ENCODE data around the gene PLCL2. TPM values are rescaled to one million over a fixed set of nuclear protein-coding genes. Genes with fewer than 3 reads are reported as not detected.
A peak's percentile ranks its signal among the peaks of the same experiment; 100 is the strongest.

The PLCL2 gene
- total and polyA plus RNA-seq, 8 donors = 1.8 to 12.1 (median 7.4) TPM

DNA sequence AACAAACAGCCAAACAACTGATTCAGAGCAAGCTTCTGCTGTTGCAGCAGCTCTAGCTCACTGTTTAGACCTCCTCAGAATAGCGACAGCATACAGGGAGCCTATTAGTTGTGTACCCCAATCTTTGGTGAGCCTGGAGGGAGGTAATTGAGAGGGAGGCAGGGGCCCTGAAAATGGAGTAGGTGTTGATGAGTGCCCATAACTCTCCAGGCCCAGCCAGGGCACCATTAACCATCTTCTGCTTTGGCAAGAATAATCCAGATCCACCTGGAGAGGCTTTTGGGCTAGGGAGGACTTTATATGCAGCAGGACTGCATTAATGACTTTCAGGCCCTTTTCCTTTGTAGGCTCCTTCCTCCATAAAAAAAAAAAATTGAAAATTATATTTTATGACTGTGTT lies 20.9 kb downstream of the PLCL2 start:
- 92 to 93% methylated on average over 1 of the region's 1 CpG for WGBS, 2 donors
- no peak for FAIRE-seq
- H3K36me3 ChIP-seq = no peaks in the 10 kb centered on the region
- no peaks in the 10 kb centered on the region for H3K9me3 ChIP-seq
- TF ChIP-seq, protein P1, sequence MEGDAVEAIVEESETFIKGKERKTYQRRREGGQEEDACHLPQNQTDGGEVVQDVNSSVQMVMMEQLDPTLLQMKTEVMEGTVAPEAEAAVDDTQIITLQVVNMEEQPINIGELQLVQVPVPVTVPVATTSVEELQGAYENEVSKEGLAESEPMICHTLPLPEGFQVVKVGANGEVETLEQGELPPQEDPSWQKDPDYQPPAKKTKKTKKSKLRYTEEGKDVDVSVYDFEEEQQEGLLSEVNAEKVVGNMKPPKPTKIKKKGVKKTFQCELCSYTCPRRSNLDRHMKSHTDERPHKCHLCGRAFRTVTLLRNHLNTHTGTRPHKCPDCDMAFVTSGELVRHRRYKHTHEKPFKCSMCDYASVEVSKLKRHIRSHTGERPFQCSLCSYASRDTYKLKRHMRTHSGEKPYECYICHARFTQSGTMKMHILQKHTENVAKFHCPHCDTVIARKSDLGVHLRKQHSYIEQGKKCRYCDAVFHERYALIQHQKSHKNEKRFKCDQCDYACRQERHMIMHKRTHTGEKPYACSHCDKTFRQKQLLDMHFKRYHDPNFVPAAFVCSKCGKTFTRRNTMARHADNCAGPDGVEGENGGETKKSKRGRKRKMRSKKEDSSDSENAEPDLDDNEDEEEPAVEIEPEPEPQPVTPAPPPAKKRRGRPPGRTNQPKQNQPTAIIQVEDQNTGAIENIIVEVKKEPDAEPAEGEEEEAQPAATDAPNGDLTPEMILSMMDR (IDR thresholded peaks at IDR 0.05) = no peak
- no peak overlapping the region for H3K27ac ChIP-seq
- intact Hi-C loops (cut with DNase I) = loop anchor here in 1 of 3 donors (10.0 kb wide), 1 partner anchor 119 kb away; no protein-coding TSS in a partner anchor
- no peak overlapping the region for H3K4me3 ChIP-seq
- H3K27me3 ChIP-seq = no peaks in the 10 kb centered on the region
- ATAC-seq = no peak
- DNase-seq = no peak
- H3K4me1 ChIP-seq = peaks cover 16 to 33% (median 27%) of the 10 kb centered on the region in 3 donors

DNA sequence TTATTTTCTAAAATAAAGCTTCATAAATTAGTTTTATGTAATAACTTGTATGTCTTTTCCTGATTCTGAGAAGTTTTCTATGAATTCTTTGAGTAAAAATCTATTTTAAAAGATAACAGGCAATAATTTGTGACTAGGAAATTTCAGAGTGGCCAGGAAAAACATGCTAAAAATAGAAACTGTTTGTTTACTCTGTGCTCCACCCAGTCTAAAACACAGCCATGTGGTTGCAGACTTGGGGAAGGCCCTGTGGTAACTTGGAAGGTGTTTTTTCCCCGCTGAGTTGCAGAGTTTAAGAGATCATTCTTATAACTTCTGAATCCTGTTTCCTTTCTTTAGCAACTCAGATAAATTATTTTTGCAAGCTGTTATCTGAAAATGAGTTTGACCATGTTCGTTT lies 21.9 kb downstream of the PLCL2 start:
- intact Hi-C loops (cut with DNase I) = loop anchor here in 1 of 3 donors (10.0 kb wide), 1 partner anchor 118 kb away; no protein-coding TSS in a partner anchor

DNA sequence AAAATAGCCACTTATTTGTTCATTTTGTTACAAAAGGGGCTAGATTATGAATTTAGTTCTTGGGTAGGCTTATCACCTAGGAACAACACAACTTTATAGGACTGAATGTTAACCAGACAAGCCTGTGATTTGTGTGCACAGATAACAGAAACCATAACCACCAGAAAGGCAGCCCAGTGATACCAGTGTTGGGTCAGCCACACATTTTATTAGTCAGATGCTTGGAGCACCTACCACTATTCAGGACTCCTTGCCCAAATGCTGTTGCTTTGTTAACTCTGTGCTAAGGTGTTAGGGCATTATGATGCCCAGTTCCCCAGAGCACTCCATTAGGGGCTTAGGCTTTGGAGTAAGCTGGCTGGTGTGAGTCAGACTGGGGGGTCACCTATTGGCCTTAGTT lies 22.5 kb downstream of the PLCL2 start:
- Histone ChIP-seq H3K36me3 (no peaks in the 10 kb centered on the region), H3K27ac (peak overlapping the region in 2 of 4 donors; percentile 43 to 68), H3K9me3 (no peaks in the 10 kb centered on the region), H3K4me1 (peaks cover 11 to 33% (median 27%) of the 10 kb centered on the region in 3 donors), H3K27me3 (no peaks in the 10 kb centered on the region), H3K4me3 (no peak overlapping the region)
- peak; percentile 47 to 64 (median 56) for ATAC-seq
- DNase-seq = no peak
- FAIRE-seq = no peak
- TF ChIP-seq, protein P1 (IDR thresholded peaks at IDR 0.05) = no peak
- intact Hi-C loops (cut with DNase I) = loop anchor here in 1 of 3 donors (10.0 kb wide), 1 partner anchor 118 kb away; no protein-coding TSS in a partner anchor

More for the DNA sequence above, 21.9 kb downstream of the PLCL2 start:
- Histone ChIP-seq H3K4me1 (peaks cover 11 to 33% (median 27%) of the 10 kb centered on the region in 3 donors), H3K27me3 (no peaks in the 10 kb centered on the region), H3K9me3 (no peaks in the 10 kb centered on the region), H3K36me3 (no peaks in the 10 kb centered on the region), H3K4me3 (no peak overlapping the region), H3K27ac (peak overlapping the region in 2 of 4 donors; percentile 43 to 68)
- TF ChIP-seq, protein P1 (IDR thresholded peaks at IDR 0.05) = no peak
- FAIRE-seq (no peak), ATAC-seq (peak; percentile 74 to 96 (median 89)), DNase-seq (peak in 1 of 6 donors; percentile 62)
- 0 to 1% methylated on average over 2 of the region's 2 CpGs for WGBS, 2 donors

DNA sequence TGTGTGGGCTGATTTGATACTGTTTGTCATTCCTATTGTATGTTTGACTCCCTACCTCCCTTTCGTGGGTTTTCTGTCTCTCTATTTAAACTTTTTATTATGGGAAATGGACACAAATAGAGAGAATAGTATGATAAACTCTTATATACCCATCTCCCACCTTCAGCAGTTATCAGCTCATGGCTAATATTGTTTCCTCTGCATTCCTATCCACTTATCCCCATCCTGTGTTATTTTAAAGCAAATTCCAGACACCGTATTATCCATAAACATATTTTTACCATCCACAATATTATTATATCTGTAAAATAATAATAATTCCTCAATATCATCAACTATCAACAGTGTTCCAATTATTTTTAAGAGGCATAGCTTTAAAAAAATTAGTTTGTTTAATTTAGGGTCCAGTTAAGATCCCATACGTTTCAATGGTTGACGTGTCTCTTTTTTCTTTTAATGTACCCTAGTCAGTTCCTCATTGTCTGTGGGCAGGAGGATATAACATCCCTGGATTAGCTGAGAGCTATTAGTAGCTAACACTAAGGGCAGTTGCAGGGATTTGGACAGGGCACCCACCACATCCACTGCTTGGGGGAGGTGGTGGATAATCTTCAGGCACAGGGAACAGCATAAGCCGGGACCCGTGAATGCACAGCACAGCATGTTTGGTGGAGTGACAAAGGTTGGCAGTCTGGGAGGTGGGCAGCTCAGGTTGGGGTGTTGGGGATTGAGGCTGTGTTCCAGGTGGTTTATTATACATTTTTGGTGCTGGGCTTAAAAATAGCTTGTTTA lies 23.5 kb downstream of the PLCL2 start:
- H3K4me1 ChIP-seq = peaks cover 11 to 32% (median 26%) of the 10 kb centered on the region in 3 donors
- H3K27me3 ChIP-seq = no peaks in the 10 kb centered on the region
- H3K9me3 ChIP-seq = no peaks in the 10 kb centered on the region
- ATAC-seq (no peak), FAIRE-seq (no peak), DNase-seq (no peak)
- intact Hi-C loops (cut with DNase I) = loop anchor here in 1 of 3 donors (10.0 kb wide), 1 partner anchor 117 kb away; no protein-coding TSS in a partner anchor
- no peaks in the 10 kb centered on the region for H3K36me3 ChIP-seq
- peak overlapping the region in 1 of 4 donors; percentile 68 for H3K27ac ChIP-seq
- 78% methylated on average over 6 of the region's 6 CpGs for WGBS, 2 donors
- TF ChIP-seq, protein P1 (IDR thresholded peaks at IDR 0.05) = no peak
- H3K4me3 ChIP-seq = no peak overlapping the region
